ENCODE results near the gene TALDO1. TPM values are rescaled to one million over a fixed set of nuclear protein-coding genes. Genes with fewer than 3 reads are reported as not detected.

TALDO1 gene
- total and polyA plus RNA-seq, 2 donors (not counting 1 experiment from before 2014, with no cell fraction given): 136 to 150 TPM

- Histone ChIP-seq H3K4me3 (replicated peaks in 1 of 4; ENCODE audit: control extremely low read depth in 1 of 4, insufficient read depth in 1 of 4, low read depth in 3 of 4, low read length in 4 of 4) (peak overlapping the region; percentile 20 to 79 (median 24)), H3K27me3 (ENCODE audit: control insufficient read depth, insufficient read depth, low read length) (no peaks in the 10 kb centered on the region), H3K4me2 (ENCODE audit: extremely low read depth, insufficient read depth, low read length) (peak overlapping the region; percentile 71), H3K79me2 (ENCODE audit: control insufficient read depth, insufficient read depth, low read length) (no peaks in the 10 kb centered on the region), H3K36me3 (ENCODE audit: control insufficient read depth, insufficient read depth, low read length) (peaks cover 12% of the 10 kb centered on the region), H4K20me1 (ENCODE audit: control insufficient read depth, extremely low read depth, insufficient read depth, low read length) (no peaks in the 10 kb centered on the region), H2AFZ (ENCODE audit: low read length) (no peak overlapping the region), H3K9ac (ENCODE audit: insufficient read depth, low read length) (peak overlapping the region; percentile 37), H3K9me3 (ENCODE audit: control insufficient read depth, insufficient read depth, low read depth, low read length) (no peaks in the 10 kb centered on the region), H3K27ac (ENCODE audit: insufficient read depth, low read length) (no peak overlapping the region), H3K4me1 (ENCODE audit: control insufficient read depth, extremely low read depth, insufficient read depth, low read length) (peaks cover 11% of the 10 kb centered on the region)
- no peak for DNase-seq (ENCODE audit: low read depth in 2 of 2)
- TF ChIP-seq EZH2 (IDR thresholded peaks at IDR 0.05; ENCODE audit: low read length, missing control alignments) (no peak), CTCF (conservative IDR thresholded peaks at IDR 0.05 in 1 of 2, IDR thresholded peaks at IDR 0.05 in 1 of 2; ENCODE audit: low read depth in 1 of 2, low read length in 2 of 2) (no peak)
Observed at GRCh38 chr11:704781-705645, 42.3 kb upstream of the TALDO1 start.

- H4K20me1 ChIP-seq (ENCODE audit: control insufficient read depth, extremely low read depth, insufficient read depth, low read length): no peaks in the 10 kb centered on the region
- no peaks in the 10 kb centered on the region for H3K79me2 ChIP-seq (ENCODE audit: control insufficient read depth, insufficient read depth, low read length)
- no peaks in the 10 kb centered on the region for H3K9me3 ChIP-seq (ENCODE audit: control insufficient read depth, insufficient read depth, low read depth, low read length)
- H3K4me3 ChIP-seq (replicated peaks in 1 of 4; ENCODE audit: control extremely low read depth in 1 of 4, insufficient read depth in 1 of 4, low read depth in 3 of 4, low read length in 4 of 4): peak within 1 kb of the TSS; percentile 60 to 79 (median 72)
- TF ChIP-seq CTCF (conservative IDR thresholded peaks at IDR 0.05 in 1 of 2, IDR thresholded peaks at IDR 0.05 in 1 of 2; ENCODE audit: low read depth in 1 of 2, low read length in 2 of 2) (no peak), EZH2 (IDR thresholded peaks at IDR 0.05; ENCODE audit: low read length, missing control alignments) (no peak)
- no peaks in the 10 kb centered on the region for H3K27me3 ChIP-seq (ENCODE audit: control insufficient read depth, insufficient read depth, low read length)
- peak within 1 kb of the TSS; percentile 58 for H3K9ac ChIP-seq (ENCODE audit: insufficient read depth, low read length)
- H2AFZ ChIP-seq (ENCODE audit: low read length): peak within 1 kb of the TSS; percentile 60
- peak within 1 kb of the TSS; percentile 47 for H3K27ac ChIP-seq (ENCODE audit: insufficient read depth, low read length)
- peaks cover 11% of the 10 kb centered on the region for H3K4me1 ChIP-seq (ENCODE audit: control insufficient read depth, extremely low read depth, insufficient read depth, low read length)
- peak within 1 kb of the TSS; percentile 97 for H3K4me2 ChIP-seq (ENCODE audit: extremely low read depth, insufficient read depth, low read length)
- DNase-seq (ENCODE audit: low read depth in 2 of 2): no peak
- H3K36me3 ChIP-seq (ENCODE audit: control insufficient read depth, insufficient read depth, low read length): peaks cover 10% of the 10 kb centered on the region
Observed at GRCh38 chr11:705646-706438, 41.4 kb upstream of the TALDO1 start, which contains the start of gene EPS8L2. Gene EPS8L2 (plus strand): TSS chr11:706231. CDS start chr11:709408, 3,177 bp downstream.

GRCh38 chr11:706439-706956, 40.8 kb upstream of the TALDO1 start:
- H3K27me3 ChIP-seq (ENCODE audit: control insufficient read depth, insufficient read depth, low read length): no peaks in the 10 kb centered on the region
- TF ChIP-seq CTCF (conservative IDR thresholded peaks at IDR 0.05 in 1 of 2, IDR thresholded peaks at IDR 0.05 in 1 of 2; ENCODE audit: low read depth in 1 of 2, low read length in 2 of 2) (no peak), EZH2 (IDR thresholded peaks at IDR 0.05; ENCODE audit: low read length, missing control alignments) (no peak)
- H3K27ac ChIP-seq (ENCODE audit: insufficient read depth, low read length): peak overlapping the region; percentile 47
- peak overlapping the region; percentile 60 to 79 (median 72) for H3K4me3 ChIP-seq (replicated peaks in 1 of 4; ENCODE audit: control extremely low read depth in 1 of 4, insufficient read depth in 1 of 4, low read depth in 3 of 4, low read length in 4 of 4)
- no peaks in the 10 kb centered on the region for H3K9me3 ChIP-seq (ENCODE audit: control insufficient read depth, insufficient read depth, low read depth, low read length)
- H3K9ac ChIP-seq (ENCODE audit: insufficient read depth, low read length): peak overlapping the region; percentile 58
- H4K20me1 ChIP-seq (ENCODE audit: control insufficient read depth, extremely low read depth, insufficient read depth, low read length): no peaks in the 10 kb centered on the region
- peak overlapping the region; percentile 60 for H2AFZ ChIP-seq (ENCODE audit: low read length)
- peaks cover 10% of the 10 kb centered on the region for H3K36me3 ChIP-seq (ENCODE audit: control insufficient read depth, insufficient read depth, low read length)
- H3K4me1 ChIP-seq (ENCODE audit: control insufficient read depth, extremely low read depth, insufficient read depth, low read length): peaks cover 11% of the 10 kb centered on the region
- H3K4me2 ChIP-seq (ENCODE audit: extremely low read depth, insufficient read depth, low read length): peak overlapping the region; percentile 97
- H3K79me2 ChIP-seq (ENCODE audit: control insufficient read depth, insufficient read depth, low read length): no peaks in the 10 kb centered on the region
- DNase-seq (ENCODE audit: low read depth in 2 of 2): peak; percentile 51 to 54
